ENCODE measurements around the gene PSMA5.
"Not testable (repeated sequence)": the region's sequence is repeated elsewhere in the genome, so short reads cannot be mapped to it uniquely, and the experiment has no call there.

PSMA5 gene

GRCh38 chr1:109392037-109392787 lies 34.0 kb downstream of the PSMA5 start:
- no peak for DNase-seq

DNA sequence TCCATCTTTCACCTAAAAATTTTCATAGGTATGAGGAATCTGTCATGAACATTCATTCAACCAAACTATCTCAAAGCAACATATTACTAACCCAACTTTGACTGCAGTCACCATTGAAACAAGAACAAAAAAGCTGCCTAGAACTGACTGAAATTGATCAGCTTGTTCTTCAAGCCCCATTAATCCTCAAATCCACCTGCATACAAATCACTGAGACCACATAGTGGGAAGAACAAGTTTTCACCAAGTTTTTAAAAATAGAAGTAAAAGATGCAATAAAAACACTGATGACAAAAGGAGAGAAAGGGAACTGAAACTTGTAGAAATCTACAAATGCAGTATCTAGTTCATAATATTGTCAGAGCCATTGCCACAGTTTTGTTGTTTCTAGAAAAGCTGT lies 34.6 kb downstream of the PSMA5 start:
- no peak for DNase-seq

- DNase-seq, result no peak
These were observed 35.1 kb downstream of the PSMA5 start for GRCh38 chr1:109391157-109391556.

DNA sequence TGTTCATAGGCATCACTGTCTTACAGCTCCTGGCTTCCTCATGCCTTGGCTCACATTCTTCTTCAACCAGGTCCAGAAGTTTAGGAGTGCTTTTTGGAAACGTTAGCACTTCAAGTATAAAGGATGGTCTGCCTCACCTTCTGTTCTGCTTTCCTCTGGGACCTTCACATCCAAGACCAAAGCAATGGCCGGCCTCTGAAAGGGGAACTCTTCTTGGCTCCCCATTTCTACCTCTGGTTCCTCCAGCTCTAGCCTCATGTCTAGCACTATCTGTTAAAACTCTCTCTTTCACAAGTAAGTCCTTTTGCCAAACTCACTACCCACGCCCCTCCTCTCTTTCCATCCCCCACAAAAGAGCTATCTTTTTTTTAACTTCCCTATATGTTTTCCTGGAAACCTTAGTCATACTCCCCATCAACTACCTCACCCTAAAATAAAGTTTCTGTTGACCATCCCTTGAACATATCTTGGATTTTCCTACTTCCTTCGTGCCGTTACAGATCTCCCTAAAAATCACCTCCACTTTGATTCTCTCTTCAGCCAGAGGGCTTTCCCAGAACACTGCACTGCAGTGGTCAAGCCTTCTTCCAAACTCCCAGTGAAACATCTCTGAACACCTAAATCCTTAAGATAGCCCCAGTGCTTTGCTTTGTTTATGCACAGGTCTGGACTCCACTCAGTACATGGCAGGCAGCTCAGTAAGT lies 36.5 kb downstream of the PSMA5 start:
- no peak for DNase-seq

DNA sequence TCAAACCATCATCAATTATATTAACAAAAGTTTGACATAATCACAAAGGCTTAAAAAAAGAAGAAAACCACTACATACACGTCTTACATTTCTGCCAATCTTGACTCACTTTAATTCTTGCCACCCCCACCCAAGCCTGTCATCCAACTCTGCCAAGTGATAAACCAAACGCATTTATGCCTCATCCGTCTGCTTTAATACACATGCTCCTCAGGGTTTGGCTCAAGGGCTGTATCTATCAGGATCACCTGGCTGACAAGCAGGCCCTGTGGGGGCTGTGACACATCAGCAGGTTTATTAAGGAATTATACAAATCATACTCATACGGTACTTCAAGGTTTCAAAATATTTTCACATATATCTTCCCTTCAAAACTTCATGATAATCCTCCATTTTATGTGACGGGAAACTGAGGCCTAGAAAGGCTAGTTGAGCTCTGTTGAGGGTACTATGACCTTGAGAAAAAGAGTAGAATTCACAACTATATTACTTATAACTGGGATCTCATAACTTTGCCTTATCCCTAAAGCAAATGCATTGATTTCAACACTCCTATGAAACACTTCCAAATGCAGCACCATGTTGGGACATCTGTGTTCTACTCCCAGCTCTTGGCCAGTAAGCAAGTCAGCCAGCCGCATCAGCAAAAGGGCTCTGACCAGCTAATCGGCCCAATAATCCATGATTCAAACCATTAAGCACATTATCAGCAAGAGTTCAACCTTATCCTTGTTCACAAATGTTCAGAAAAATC lies 37.2 kb downstream of the PSMA5 start:
- DNase-seq, result no peak

DNA sequence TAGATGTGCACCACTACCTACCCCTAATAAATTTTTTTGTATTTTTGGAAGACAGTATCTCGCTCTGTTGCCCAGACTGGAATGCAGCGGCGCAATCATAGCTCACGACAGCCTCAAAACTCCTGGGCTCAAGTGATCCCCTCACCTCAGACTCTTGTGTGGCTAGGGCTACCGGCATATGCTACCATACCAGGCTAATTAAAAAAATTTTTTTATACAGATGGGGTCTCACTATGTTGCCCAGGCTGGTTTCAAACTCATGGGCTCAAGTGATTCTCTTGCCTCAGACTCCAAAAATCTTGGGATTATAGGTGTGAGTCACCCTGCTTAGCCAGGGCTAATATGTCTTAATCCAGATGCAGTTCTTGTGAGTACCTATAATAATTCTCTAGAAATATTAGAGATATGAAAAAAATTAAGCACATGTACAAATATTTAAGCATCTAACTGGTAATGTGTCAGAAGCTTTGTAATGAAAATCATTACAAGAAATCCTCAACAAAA lies 38.0 kb downstream of the PSMA5 start:
- DNase-seq, result no peak

DNA sequence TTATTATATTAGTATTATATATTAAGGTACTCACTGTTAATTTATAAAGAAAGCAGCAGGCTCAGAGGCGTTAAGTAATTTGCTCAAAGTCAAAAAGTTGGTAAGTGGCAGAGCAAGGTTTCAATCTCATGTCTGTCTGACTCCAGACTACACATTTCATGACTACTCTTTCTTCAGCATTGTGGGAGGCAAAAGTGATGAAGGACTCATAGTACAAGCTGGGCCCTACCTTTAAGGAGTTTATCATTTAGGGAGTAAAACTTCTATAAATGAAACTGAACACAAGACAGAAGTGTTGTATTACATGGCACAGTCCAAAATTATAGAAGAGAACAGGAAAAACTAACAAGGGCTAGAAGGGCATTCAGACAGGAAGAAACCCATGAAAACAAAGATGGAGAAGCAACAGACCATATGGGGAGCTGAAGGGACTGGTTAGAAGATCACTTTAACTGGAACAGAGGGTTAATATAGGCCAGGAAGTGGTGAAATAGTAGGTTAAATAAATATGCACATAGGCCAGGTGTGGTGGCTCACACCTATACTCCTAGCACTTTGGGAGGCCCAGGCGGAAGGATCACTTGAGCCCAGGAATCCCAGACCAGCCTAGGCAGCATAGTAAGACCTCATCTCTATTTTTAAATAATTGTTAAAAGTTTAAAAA lies 40.1 kb downstream of the PSMA5 start:
- no peak for DNase-seq

DNA sequence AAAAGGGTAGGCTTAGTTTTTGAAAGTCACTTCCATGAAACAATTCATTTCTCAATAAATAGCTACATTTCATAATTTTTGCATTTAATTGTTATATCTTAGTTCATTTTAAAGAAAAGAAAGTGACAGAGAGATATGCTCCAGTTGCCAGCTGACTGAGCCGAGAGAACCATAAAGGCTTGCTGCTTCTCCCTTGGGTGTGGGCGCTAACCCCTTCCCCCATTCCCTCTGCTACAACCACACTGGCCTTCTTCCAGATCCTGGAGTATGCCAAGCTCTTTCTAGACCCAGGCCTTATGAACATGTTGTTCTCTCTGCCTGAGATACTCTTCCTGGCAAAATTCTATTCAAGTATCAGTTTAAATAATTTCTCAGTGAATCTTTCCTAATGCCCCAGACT lies 40.8 kb downstream of the PSMA5 start:
- no peak for DNase-seq

DNA sequence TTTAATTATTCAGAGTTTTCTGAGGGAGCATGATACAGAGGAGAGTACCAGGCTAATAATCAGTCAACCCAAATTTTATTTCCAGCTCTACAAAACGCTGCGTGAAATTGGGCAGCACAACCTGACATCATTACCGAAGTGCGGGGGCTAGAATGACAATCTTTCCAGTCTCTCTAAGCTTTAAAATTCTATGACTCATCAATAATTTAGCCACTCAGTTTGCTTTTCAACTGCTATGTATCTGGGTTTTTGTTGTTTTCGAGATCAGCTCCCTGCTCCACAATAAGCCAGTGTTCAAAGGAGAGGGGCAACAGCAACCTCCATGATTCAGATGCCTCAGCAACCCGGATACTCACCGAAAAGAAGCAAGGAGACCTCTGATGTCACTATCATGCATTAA lies 42.4 kb downstream of the PSMA5 start:
- no peak for DNase-seq

DNA sequence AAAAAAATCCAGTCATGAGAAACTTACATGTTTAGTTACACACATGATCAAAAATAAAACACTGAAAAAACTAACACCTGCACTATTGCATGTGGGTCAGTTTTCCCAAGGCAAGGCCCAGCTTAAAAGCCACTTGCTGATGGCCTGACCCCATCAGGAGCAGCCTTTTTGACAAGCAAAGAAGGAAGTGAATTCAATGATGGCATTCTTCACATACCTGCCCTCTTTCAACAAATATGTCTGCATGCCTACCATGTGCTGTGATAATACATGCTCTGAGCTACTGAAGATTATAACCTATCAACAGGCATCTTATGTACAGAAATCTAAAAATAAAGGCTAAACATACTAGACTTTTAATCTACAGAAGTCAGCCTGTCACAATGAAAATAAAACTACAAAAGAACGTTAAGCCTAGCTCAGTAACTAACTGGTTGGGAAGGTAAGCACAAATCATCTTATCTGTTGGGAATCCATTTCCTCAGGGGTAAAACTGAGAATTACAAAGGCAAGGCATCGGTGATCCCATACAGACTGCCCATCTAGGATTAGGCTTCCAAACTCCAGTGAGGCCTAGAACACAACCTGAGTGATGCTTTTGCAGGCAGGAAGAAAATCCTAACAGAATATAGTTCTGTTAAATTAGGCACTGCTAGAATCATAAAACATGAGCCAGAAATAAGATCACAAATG lies 43.0 kb downstream of the PSMA5 start:
- DNase-seq, result no peak

DNA sequence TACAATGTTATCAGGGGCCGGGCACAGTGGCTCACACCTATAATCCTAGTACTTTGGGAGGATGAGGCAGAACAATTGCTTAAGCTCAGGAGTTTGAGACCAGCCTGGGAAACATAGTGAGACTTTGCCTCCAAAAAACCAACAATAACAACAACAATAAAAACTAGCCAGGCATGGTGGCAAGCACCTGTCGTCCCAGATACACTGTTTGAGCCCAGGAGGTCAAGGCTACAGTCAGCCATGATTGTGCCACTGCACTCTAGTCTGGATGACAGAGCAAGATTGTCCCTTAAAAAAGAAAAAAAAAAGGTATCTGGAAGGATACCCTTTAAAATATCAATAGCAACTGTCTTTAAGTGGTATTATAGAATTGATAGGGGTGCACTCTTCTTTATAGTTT lies 44.7 kb downstream of the PSMA5 start:
- DNase-seq, result no peak

DNA sequence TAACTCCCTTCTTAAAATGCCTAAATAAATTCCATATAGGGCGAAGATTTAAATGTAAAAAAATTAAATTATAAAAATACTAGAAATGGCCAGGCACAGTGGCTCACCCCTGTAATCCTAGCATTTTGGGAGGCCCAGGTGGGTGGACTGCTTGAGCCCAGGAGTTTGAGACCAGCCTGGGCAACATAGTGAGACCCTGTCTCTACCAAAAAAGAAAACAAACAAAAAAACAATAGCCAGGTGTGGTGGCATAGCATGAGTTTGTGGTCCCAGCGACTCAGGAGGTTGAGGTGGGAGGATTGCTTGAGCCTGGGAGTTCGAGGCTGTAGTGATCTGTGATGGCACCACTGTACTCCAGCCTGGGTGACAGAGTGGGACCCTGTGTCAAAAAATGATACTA lies 46.3 kb downstream of the PSMA5 start:
- no peak for DNase-seq

DNA sequence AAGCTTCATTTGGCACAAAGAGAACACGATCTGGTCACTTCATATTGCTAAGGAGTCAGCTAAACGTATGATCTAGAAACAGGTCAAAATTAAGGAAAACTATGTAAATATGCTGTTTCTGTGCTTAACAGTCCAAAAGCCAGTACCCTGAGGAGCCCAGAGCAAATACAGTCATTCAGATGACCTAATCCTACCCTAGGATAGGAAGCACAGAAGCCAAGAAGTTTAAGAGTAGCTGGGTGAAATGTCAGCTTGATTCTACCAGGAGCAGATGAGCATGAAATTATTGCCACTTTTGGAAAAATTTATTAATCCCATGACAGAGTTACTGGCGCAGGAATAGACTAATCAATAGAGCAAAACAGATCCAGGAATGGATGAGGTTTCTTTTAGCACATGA lies 46.8 kb downstream of the PSMA5 start:
- DNase-seq, result no peak

GRCh38 chr1:109377698-109378097 lies 48.5 kb downstream of the PSMA5 start:
- DNase-seq, result no peak

- not testable (repeated sequence) for DNase-seq
These were observed 52.6 kb downstream of the PSMA5 start for GRCh38 chr1:109373696-109374095.

- DNase-seq, result no peak
These were observed 53.1 kb downstream of the PSMA5 start for GRCh38 chr1:109373126-109373525.

DNA sequence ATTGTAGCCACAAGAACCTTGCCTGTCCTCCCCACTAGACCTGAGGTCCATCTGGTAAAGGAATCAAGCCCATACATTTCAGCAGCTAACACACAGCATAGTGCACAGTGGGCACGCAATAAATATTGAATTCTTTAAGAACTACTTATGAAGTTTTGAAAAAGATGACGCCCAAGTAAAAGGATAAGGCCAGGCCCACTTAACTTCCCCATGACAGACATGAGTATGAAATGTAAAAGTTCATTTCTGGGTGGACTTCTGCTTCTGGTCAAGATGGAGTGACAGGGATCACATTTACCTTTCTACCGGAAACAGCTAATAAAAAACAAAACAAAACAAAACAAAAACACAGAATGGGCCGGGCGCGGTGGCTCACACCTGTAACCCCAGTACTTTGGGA lies 54.0 kb downstream of the PSMA5 start:
- DNase-seq, result no peak

DNA sequence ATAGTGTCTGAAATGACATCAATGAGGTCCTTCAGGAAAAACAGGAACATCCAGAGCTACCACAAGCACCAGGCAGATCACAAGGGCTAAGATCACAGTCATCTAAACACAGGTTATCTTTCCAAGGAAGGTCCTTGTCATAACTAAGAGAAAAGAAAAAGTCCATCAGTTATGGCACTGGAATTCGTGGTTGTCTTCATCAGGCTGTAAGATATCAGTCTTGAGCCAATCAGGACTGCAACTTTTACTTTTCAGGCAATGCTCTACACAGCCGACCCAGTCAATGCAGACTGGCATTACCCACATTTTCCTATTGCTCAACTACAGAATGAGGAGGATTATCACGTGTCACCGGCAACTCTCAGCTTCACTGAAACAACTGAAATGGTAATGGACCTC lies 54.9 kb downstream of the PSMA5 start:
- no peak for DNase-seq

DNA sequence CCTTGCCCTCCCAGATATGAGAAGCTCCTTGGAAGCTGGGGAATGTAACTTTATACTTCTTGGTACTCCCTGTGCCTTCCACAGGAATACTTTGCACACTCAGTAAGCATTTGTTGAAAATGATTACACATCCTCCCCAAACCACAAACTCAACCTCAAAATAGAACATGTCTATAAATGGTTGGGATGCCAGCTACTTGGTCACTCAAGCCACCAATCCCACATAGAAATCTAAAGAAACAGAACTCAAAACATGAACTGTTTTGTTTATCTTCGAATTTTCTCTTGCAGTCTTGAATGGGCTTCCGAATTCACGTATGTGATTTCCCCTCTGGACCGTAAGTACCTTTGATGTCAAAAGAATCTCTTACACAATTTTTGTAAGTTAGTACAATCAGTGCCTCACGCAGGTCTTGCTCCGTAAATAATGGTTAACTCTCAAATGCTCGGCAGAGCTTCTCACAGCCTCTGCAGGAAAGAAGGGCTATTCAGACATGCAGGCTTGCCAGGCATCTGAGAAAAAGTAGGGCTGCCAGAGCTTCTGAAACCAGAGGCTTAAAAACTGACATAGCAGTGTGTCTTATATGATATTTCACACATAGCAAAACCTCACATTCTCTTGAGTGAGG lies 55.4 kb downstream of the PSMA5 start:
- no peak for DNase-seq

DNA sequence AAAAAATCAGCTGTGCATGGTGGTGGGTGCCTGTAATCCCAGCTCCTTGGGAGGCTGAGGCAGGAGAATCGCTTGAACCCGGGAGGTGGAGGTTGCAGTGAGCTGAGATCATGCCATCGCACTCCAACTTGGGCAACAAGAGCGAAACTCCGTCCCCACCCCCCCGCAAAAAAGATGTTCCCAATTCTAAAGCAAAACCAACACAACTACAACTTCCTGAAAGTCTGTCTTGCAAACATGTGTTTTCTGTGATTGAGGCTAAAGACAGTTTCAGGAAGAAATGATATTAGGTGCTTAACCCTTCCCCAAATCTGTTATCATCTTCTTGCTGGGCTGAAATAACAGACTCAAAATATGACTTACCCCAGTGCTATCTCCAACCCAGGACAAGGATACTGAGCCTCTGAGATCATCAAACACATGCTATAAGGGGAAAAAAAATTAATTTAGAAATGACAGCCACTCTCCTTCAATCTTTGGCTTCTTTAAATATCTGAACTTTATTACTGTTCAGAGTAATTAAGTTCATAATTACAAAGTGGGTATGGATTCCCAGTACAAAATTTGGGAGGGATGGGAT lies 57.0 kb downstream of the PSMA5 start:
- DNase-seq, result no peak

- no peak for DNase-seq
These were observed 57.8 kb downstream of the PSMA5 start for GRCh38 chr1:109368464-109368863.

GRCh38 chr1:109367626-109368025 lies 58.6 kb downstream of the PSMA5 start:
- no peak for DNase-seq

Measured in NCI-H1105 (cell line).